ENCODE measurements around the gene TOP3A. TPM values are rescaled to one million over a fixed set of nuclear protein-coding genes. Genes with fewer than 3 reads are reported as not detected.

The TOP3A gene
- total RNA-seq, 2 donors from 2014 or later = 60.4 to 67.4 TPM

GRCh38 chr17:18259621-18260331 is 55.0 kb downstream of the TOP3A start:
- no peak overlapping the region for H3K9ac ChIP-seq (ENCODE audit: extremely low read depth, low read length, poor library complexity, severe bottlenecking)
- H3K36me3 ChIP-seq (ENCODE audit: control insufficient read depth, insufficient read depth, low read length) = peaks cover 40% of the 10 kb centered on the region
- no peak for DNase-seq
- H3K4me1 ChIP-seq (ENCODE audit: control insufficient read depth, insufficient read depth, low read length) = peaks cover 14% of the 10 kb centered on the region
- Mint-ChIP-seq H3K36me3 (ENCODE audit: low read depth) (peaks cover 26% of the 10 kb centered on the region), H3K27me3 (ENCODE audit: insufficient read depth) (no peaks in the 10 kb centered on the region), H3K9me3 (no peaks in the 10 kb centered on the region), H3K4me1 (peaks cover 22% of the 10 kb centered on the region), H3K27ac (peak overlapping the region; percentile 95), H3K4me3 (peak overlapping the region; percentile 92)
- TF ChIP-seq, protein P1, sequence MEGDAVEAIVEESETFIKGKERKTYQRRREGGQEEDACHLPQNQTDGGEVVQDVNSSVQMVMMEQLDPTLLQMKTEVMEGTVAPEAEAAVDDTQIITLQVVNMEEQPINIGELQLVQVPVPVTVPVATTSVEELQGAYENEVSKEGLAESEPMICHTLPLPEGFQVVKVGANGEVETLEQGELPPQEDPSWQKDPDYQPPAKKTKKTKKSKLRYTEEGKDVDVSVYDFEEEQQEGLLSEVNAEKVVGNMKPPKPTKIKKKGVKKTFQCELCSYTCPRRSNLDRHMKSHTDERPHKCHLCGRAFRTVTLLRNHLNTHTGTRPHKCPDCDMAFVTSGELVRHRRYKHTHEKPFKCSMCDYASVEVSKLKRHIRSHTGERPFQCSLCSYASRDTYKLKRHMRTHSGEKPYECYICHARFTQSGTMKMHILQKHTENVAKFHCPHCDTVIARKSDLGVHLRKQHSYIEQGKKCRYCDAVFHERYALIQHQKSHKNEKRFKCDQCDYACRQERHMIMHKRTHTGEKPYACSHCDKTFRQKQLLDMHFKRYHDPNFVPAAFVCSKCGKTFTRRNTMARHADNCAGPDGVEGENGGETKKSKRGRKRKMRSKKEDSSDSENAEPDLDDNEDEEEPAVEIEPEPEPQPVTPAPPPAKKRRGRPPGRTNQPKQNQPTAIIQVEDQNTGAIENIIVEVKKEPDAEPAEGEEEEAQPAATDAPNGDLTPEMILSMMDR (conservative IDR thresholded peaks at IDR 0.05) = no peak
- no peaks in the 10 kb centered on the region for H3K27me3 ChIP-seq (ENCODE audit: control insufficient read depth, insufficient read depth, low read length, poor library complexity, severe bottlenecking)
- 80% methylated on average over 20 to 22 of the region's 22 CpGs for WGBS, 2 experiments (ENCODE audit: insufficient coverage in 1 of 2, insufficient read length in 1 of 2)
- no peaks in the 10 kb centered on the region for H3K9me3 ChIP-seq (ENCODE audit: control insufficient read depth, low read length)
- peak overlapping the region; percentile 90 for H3K4me3 ChIP-seq (ENCODE audit: low read length)
- H3K27ac ChIP-seq (ENCODE audit: low read depth, low read length) = no peak overlapping the region

DNA sequence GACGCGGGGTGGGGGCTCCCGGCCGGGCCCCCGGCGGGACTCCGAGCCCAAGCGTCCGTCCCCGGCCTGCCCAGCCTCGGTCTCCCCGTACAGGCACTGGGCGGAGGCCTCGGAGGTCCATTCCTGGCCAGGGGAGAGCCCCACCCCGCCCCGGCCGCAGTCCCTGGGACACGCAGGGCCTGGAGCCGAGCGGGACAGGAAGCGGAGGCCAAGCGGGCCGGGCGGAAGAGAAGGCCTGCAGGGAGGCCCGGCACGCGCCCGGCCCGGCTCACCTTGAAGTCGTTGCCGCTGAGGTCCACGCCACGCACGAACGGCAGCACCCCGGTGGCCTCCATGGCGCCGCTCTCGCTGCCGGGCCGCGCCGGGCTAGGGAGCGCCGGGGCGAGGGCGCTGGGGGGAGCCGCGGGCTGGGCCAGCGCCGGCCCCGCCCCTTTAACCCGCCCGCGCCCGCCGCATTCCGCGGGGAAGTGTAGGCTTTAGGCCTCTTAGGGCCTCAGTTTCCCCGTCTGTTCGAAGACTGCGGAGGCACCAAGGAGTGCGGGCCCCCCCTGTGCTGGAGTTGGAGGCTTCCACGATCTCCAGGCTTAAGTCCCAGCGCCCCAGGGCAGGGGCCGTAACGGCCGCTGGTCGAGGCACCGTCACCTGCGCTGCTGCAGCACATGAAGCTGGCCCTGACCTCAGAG is 56.3 kb downstream of the TOP3A start, which contains the start of gene FLII:
Gene FLII (minus strand): TSS at position 383 of the 683 bp plus-strand sequence. CDS start 48 bp downstream, at position 335.
- peak within 1 kb of the TSS; percentile 92 for H3K4me3 Mint-ChIP-seq
- Histone ChIP-seq H3K36me3 (ENCODE audit: control insufficient read depth, insufficient read depth, low read length) (peaks cover 41% of the 10 kb centered on the region), H3K4me1 (ENCODE audit: control insufficient read depth, insufficient read depth, low read length) (peaks cover 14% of the 10 kb centered on the region), H3K9ac (ENCODE audit: extremely low read depth, low read length, poor library complexity, severe bottlenecking) (peak within 1 kb of the TSS; percentile 70), H3K27ac (ENCODE audit: low read depth, low read length) (peak within 1 kb of the TSS; percentile 51), H3K4me3 (ENCODE audit: low read length) (peak within 1 kb of the TSS; percentile 86), H3K27me3 (ENCODE audit: control insufficient read depth, insufficient read depth, low read length, poor library complexity, severe bottlenecking) (no peaks in the 10 kb centered on the region), H3K9me3 (ENCODE audit: control insufficient read depth, low read length) (no peaks in the 10 kb centered on the region)
- no peaks in the 10 kb centered on the region for H3K27me3 Mint-ChIP-seq (ENCODE audit: insufficient read depth)
- peaks cover 34% of the 10 kb centered on the region for H3K36me3 Mint-ChIP-seq (ENCODE audit: low read depth)
- TF ChIP-seq, protein P1 (conservative IDR thresholded peaks at IDR 0.05) = no peak
- H3K9me3 Mint-ChIP-seq = no peaks in the 10 kb centered on the region
- peaks cover 22% of the 10 kb centered on the region for H3K4me1 Mint-ChIP-seq
- H3K27ac Mint-ChIP-seq = peak within 1 kb of the TSS; percentile 97
- DNase-seq = peak; percentile 90
- whole genome bisulfite sequencing, 2 experiments (ENCODE audit: insufficient coverage in 1 of 2, insufficient read length in 1 of 2) = 6 to 9% methylated on average over 18 to 71 of the region's 71 CpGs

GRCh38 chr17:18257982-18258355 is 56.8 kb downstream of the TOP3A start:
- Histone ChIP-seq H3K4me3 (ENCODE audit: low read length) (peak overlapping the region; percentile 86), H3K4me1 (ENCODE audit: control insufficient read depth, insufficient read depth, low read length) (peaks cover 14% of the 10 kb centered on the region), H3K9ac (ENCODE audit: extremely low read depth, low read length, poor library complexity, severe bottlenecking) (peak overlapping the region; percentile 70), H3K27me3 (ENCODE audit: control insufficient read depth, insufficient read depth, low read length, poor library complexity, severe bottlenecking) (no peaks in the 10 kb centered on the region), H3K36me3 (ENCODE audit: control insufficient read depth, insufficient read depth, low read length) (peaks cover 41% of the 10 kb centered on the region), H3K27ac (ENCODE audit: low read depth, low read length) (peak overlapping the region; percentile 51), H3K9me3 (ENCODE audit: control insufficient read depth, low read length) (no peaks in the 10 kb centered on the region)
- Mint-ChIP-seq H3K36me3 (ENCODE audit: low read depth) (peaks cover 34% of the 10 kb centered on the region), H3K4me1 (peaks cover 22% of the 10 kb centered on the region), H3K27me3 (ENCODE audit: insufficient read depth) (no peaks in the 10 kb centered on the region), H3K9me3 (no peaks in the 10 kb centered on the region), H3K27ac (peak overlapping the region; percentile 97), H3K4me3 (peak overlapping the region; percentile 92)
- 0% methylated on average over 4 to 16 of the region's 16 CpGs for WGBS, 2 experiments (ENCODE audit: insufficient coverage in 1 of 2, insufficient read length in 1 of 2)
- TF ChIP-seq, protein P1 (conservative IDR thresholded peaks at IDR 0.05) = no peak
- peak; percentile 94 for DNase-seq

Data from endodermal cell (in vitro differentiated cells).